Hematopoietic multipotent progenitor cell treated with erythropoietin and hydrocortisone succinate and interleukin-3 and kit ligand, for 6 days (in vitro differentiated cells): ENCODE results near the gene PTPA.
"Not testable (repeated sequence)": the region's sequence is repeated elsewhere in the genome, so short reads cannot be mapped to it uniquely, and the experiment has no call there.

Experiments
- DNase-seq: peaks from one replicate; pipeline ENCODE4 v3.0.0-alpha.2; 2015

PTPA gene

GRCh38 chr9:129161534-129161837 lies 50.3 kb downstream of the PTPA start:
- DNase-seq = no peak

GRCh38 chr9:129162497-129163197 lies 51.4 kb downstream of the PTPA start:
- DNase-seq = no peak

- DNase-seq = not testable (repeated sequence)
Measured at GRCh38 chr9:129163198-129163670, 52.0 kb downstream of the PTPA start.

GRCh38 chr9:129163753-129164152 lies 52.5 kb downstream of the PTPA start:
- no peak for DNase-seq

GRCh38 chr9:129164246-129164930 lies 53.2 kb downstream of the PTPA start:
- no peak for DNase-seq

- DNase-seq = no peak
Measured at GRCh38 chr9:129165198-129165597, 54.0 kb downstream of the PTPA start.

- DNase-seq = peak; percentile 66
Measured at GRCh38 chr9:129166623-129167557, 55.7 kb downstream of the PTPA start.

- DNase-seq = no peak
Measured at GRCh38 chr9:129170229-129170628, 59.0 kb downstream of the PTPA start.

GRCh38 chr9:129171993-129172751 lies 61.0 kb downstream of the PTPA start:
- DNase-seq = no peak

- no peak for DNase-seq
Measured at GRCh38 chr9:129172816-129173215, 61.6 kb downstream of the PTPA start.

GRCh38 chr9:129173296-129174101 lies 62.3 kb downstream of the PTPA start:
- DNase-seq = no peak

GRCh38 chr9:129174102-129174723 lies 63.0 kb downstream of the PTPA start:
- peak; percentile 89 for DNase-seq

GRCh38 chr9:129174724-129175514 lies 63.7 kb downstream of the PTPA start:
- peak; percentile 52 for DNase-seq

GRCh38 chr9:129175515-129175824 lies 64.3 kb downstream of the PTPA start:
- DNase-seq = no peak

- peak; percentile 73 for DNase-seq
Measured at GRCh38 chr9:129175825-129176633, 64.8 kb downstream of the PTPA start.

- DNase-seq = no peak
Measured at GRCh38 chr9:129176701-129177442, 65.7 kb downstream of the PTPA start.

GRCh38 chr9:129177443-129177790 lies 66.2 kb downstream of the PTPA start:
- peak; percentile 50 for DNase-seq

GRCh38 chr9:129177791-129178567 lies 66.8 kb downstream of the PTPA start, which contains the start of gene IER5L:
IER5L (minus strand) TSS chr9:129178261; CDS start chr9:129178052, 209 bp downstream.
- DNase-seq = peak; percentile 97
